Neural crest cell (in vitro differentiated cells): ENCODE data around the gene TDRD12. TPM values are rescaled to one million over a fixed set of nuclear protein-coding genes. Genes with fewer than 3 reads are reported as not detected.
"Not testable (repeated sequence)": the region's sequence is repeated elsewhere in the genome, so short reads cannot be mapped to it uniquely, and the experiment has no call there.

Source experiments
- DNase-seq: peaks from one replicate; pipeline ENCODE4 v3.0.0; 2021; ENCODE audit warnings: low read depth, mixed read lengths, low spot score
- H3K27ac Mint-ChIP-seq: one replicate; pipeline ENCODE4 v1.8.0; 2021; ENCODE audit warnings: mild to moderate bottlenecking, mixed read lengths; ENCODE audit not compliant: unreplicated experiment
- H3K27me3 Mint-ChIP-seq: 2 replicates; pipeline ENCODE4 v1.8.0; 2021; ENCODE audit warnings: low read depth, mild to moderate bottlenecking, mixed read lengths
- H3K36me3 Mint-ChIP-seq: 2 replicates; pipeline ENCODE4 v1.8.0; 2021; ENCODE audit warnings: low read depth, mild to moderate bottlenecking, mixed read lengths
- H3K4me1 Mint-ChIP-seq: 2 replicates; pipeline ENCODE4 v1.8.0; 2021; ENCODE audit warnings: mixed read lengths
- H3K4me3 Mint-ChIP-seq: one replicate; pipeline ENCODE4 v1.8.0; 2021; ENCODE audit warnings: mild to moderate bottlenecking, mixed read lengths
- H3K9me3 Mint-ChIP-seq: 2 replicates; pipeline ENCODE4 v1.8.0; 2021; ENCODE audit warnings: mixed read lengths
- CTCF ChIP-seq: fragments of 200-600 bp; sonication (generic); conservative IDR thresholded peaks from 2 replicates; pipeline ENCODE4 v1.5.0; 2021; ENCODE audit warnings: antibody characterized with exemption, mild to moderate bottlenecking
- total RNA-seq: library from RNA; stranded (reverse); gene quantifications from 2 replicates; pipeline ENCODE4 v1.2.1, GENCODE V29; 2021

Gene TDRD12
- total RNA-seq, 1 donor from 2014 or later: 0.21 TPM

- no peak overlapping the region for H3K4me3 Mint-ChIP-seq
- peaks cover 8% of the 10 kb centered on the region for H3K9me3 Mint-ChIP-seq
- peaks cover 63% of the 10 kb centered on the region for H3K36me3 Mint-ChIP-seq
- no peak overlapping the region for H3K27ac Mint-ChIP-seq
- DNase-seq: no peak
- TF ChIP-seq CTCF: no peak
- H3K27me3 Mint-ChIP-seq: no peaks in the 10 kb centered on the region
- peaks cover 4% of the 10 kb centered on the region for H3K4me1 Mint-ChIP-seq
Measured at GRCh38 chr19:32702010-32702409, 17.6 kb upstream of the TDRD12 start.

GRCh38 chr19:32704006-32704405 lies 15.6 kb upstream of the TDRD12 start:
- H3K4me1 Mint-ChIP-seq, H3K27me3 Mint-ChIP-seq, H3K9me3 Mint-ChIP-seq, H3K27ac Mint-ChIP-seq, H3K4me3 Mint-ChIP-seq, DNase-seq: not testable (repeated sequence)
- peaks cover 58% of the 10 kb centered on the region for H3K36me3 Mint-ChIP-seq

GRCh38 chr19:32708457-32708856 lies 11.1 kb upstream of the TDRD12 start:
- Mint-ChIP-seq H3K4me3 (no peak overlapping the region), H3K4me1 (no peaks in the 10 kb centered on the region), H3K36me3 (peaks cover 30% of the 10 kb centered on the region), H3K27me3 (no peaks in the 10 kb centered on the region), H3K27ac (no peak overlapping the region), H3K9me3 (peaks cover 5% of the 10 kb centered on the region)
- no peak for TF ChIP-seq CTCF
- no peak for DNase-seq

GRCh38 chr19:32709032-32709431 lies 10.5 kb upstream of the TDRD12 start:
- no peak for TF ChIP-seq CTCF
- Mint-ChIP-seq H3K4me1 (no peaks in the 10 kb centered on the region), H3K4me3 (no peak overlapping the region), H3K36me3 (peaks cover 27% of the 10 kb centered on the region), H3K27ac (no peak overlapping the region), H3K27me3 (no peaks in the 10 kb centered on the region), H3K9me3 (peaks cover 5% of the 10 kb centered on the region)
- no peak for DNase-seq

GRCh38 chr19:32711747-32712146 lies 7.8 kb upstream of the TDRD12 start:
- no peak for DNase-seq
- H3K4me1 Mint-ChIP-seq: no peaks in the 10 kb centered on the region
- H3K4me3 Mint-ChIP-seq: no peak overlapping the region
- H3K36me3 Mint-ChIP-seq: peaks cover 15% of the 10 kb centered on the region
- H3K27me3 Mint-ChIP-seq: no peaks in the 10 kb centered on the region
- no peak for TF ChIP-seq CTCF
- H3K27ac Mint-ChIP-seq: no peak overlapping the region
- no peaks in the 10 kb centered on the region for H3K9me3 Mint-ChIP-seq

- H3K4me3 Mint-ChIP-seq, H3K4me1 Mint-ChIP-seq, H3K36me3 Mint-ChIP-seq, H3K27me3 Mint-ChIP-seq, DNase-seq, H3K9me3 Mint-ChIP-seq, H3K27ac Mint-ChIP-seq: not testable (repeated sequence)
Measured at GRCh38 chr19:32716203-32716602, 3.4 kb upstream of the TDRD12 start.

- Mint-ChIP-seq H3K4me3 (no peak overlapping the region), H3K9me3 (no peaks in the 10 kb centered on the region), H3K27me3 (no peaks in the 10 kb centered on the region), H3K27ac (no peak overlapping the region), H3K36me3 (peaks cover 9% of the 10 kb centered on the region), H3K4me1 (no peaks in the 10 kb centered on the region)
- TF ChIP-seq CTCF: no peak
- DNase-seq: no peak
Measured at GRCh38 chr19:32717496-32717895, 2.1 kb upstream of the TDRD12 start.
